GDM1 (cell line): ENCODE results near the gene HK3.

Experiments used
- DNase-seq: peaks from one replicate; lab custom pipeline; 2025; lab: John Stamatoyannopoulos, UW

The HK3 gene

GRCh38 chr5:176869501-176870109 is 29.5 kb downstream of the HK3 start:
- DNase-seq: no peak

- no peak for DNase-seq
These were observed 30.4 kb downstream of the HK3 start for GRCh38 chr5:176868731-176869130.

GRCh38 chr5:176868126-176868525 is 31.0 kb downstream of the HK3 start:
- no peak for DNase-seq

GRCh38 chr5:176866707-176867310 is 32.3 kb downstream of the HK3 start:
- DNase-seq: no peak

- DNase-seq: no peak
These were observed 33.2 kb downstream of the HK3 start for GRCh38 chr5:176865964-176866363.

- DNase-seq: no peak
These were observed 34.4 kb downstream of the HK3 start for GRCh38 chr5:176864755-176865154.

- no peak for DNase-seq
These were observed 35.4 kb downstream of the HK3 start for GRCh38 chr5:176863765-176864098.

GRCh38 chr5:176863041-176863764 is 35.9 kb downstream of the HK3 start:
- DNase-seq: no peak

- DNase-seq: no peak
These were observed 36.7 kb downstream of the HK3 start for GRCh38 chr5:176862330-176862995.

GRCh38 chr5:176861276-176861675 is 37.9 kb downstream of the HK3 start:
- DNase-seq: no peak

- no peak for DNase-seq
These were observed 38.8 kb downstream of the HK3 start for GRCh38 chr5:176860381-176860780.

GRCh38 chr5:176859916-176860315 is 39.2 kb downstream of the HK3 start:
- no peak for DNase-seq

- no peak for DNase-seq
These were observed 41.3 kb downstream of the HK3 start for GRCh38 chr5:176857894-176858273.

- no peak for DNase-seq
These were observed 41.8 kb downstream of the HK3 start for GRCh38 chr5:176857216-176857893.

GRCh38 chr5:176856746-176857145 is 42.4 kb downstream of the HK3 start:
- no peak for DNase-seq

GRCh38 chr5:176855598-176855997 is 43.5 kb downstream of the HK3 start:
- DNase-seq: no peak

GRCh38 chr5:176854164-176854563 is 45.0 kb downstream of the HK3 start:
- no peak for DNase-seq

GRCh38 chr5:176853151-176853778 is 45.9 kb downstream of the HK3 start:
- no peak for DNase-seq

- DNase-seq: no peak
These were observed 47.1 kb downstream of the HK3 start for GRCh38 chr5:176851871-176852658.

- no peak for DNase-seq
These were observed 47.8 kb downstream of the HK3 start for GRCh38 chr5:176851380-176851779.
